K562 (cell line): ENCODE measurements around the gene SCARF2. TPM values are rescaled to one million over a fixed set of nuclear protein-coding genes. Genes with fewer than 3 reads are reported as not detected.

Experiments
- ASH1L ChIP-seq: fragments of 450-650 bp; IDR thresholded peaks from 2 replicates; pipeline ENCODE4 v1.6.1; 2018; ENCODE audit warnings: borderline replicate concordance, mild to moderate bottlenecking, low read depth; ENCODE audit not compliant: partially characterized antibody
- CBFA2T3 ChIP-seq: fragments of 450-650 bp; IDR thresholded peaks from 2 replicates; pipeline ENCODE4 v1.6.1; 2017
- ETV5 ChIP-seq: sonication (generic); formaldehyde crosslinking; IDR thresholded peaks from 2 replicates; pipeline ENCODE4 v1.4.0; 2020; ENCODE audit warnings: low read depth, mild to moderate bottlenecking, missing genetic modification reagents
- FOXM1 ChIP-seq, 2 experiments: fragments of 450-650 bp in 1 of 2; sonication (generic) in 1 of 2; formaldehyde crosslinking in 1 of 2; IDR thresholded peaks; 2 replicates each; pipeline versions ENCODE4 v1.6.1 to v1.9.0; 2017 to 2022; ENCODE audit warnings: low read depth in 2 of 2, mild to moderate bottlenecking in 2 of 2, missing genetic modification reagents in 1 of 2, moderate library complexity in 1 of 2
- NFIC ChIP-seq: fragments of 450-650 bp; IDR thresholded peaks from 2 replicates; pipeline ENCODE4 v1.6.1; 2017; ENCODE audit warnings: mild to moderate bottlenecking, inconsistent platforms
- PTRF ChIP-seq: fragments of 450-650 bp; IDR thresholded peaks from 2 replicates; pipeline ENCODE4 v1.6.1; 2016; ENCODE audit warnings: mild to moderate bottlenecking, missing genetic modification characterization, missing compliant biosample characterization
- RUNX1 ChIP-seq: sonication (generic); IDR thresholded peaks from 2 replicates; pipeline ENCODE4 v1.6.1; 2016; ENCODE audit warnings: antibody characterized with exemption, low read depth
- SETDB1 ChIP-seq: IDR thresholded peaks from one replicate; pipeline ENCODE4 v1.6.1; 2012; ENCODE audit warnings: low read length, control low read depth, inconsistent platforms
- SMAD3 ChIP-seq: fragments of 450-650 bp; formaldehyde crosslinking; conservative IDR thresholded peaks from 2 replicates; pipeline ENCODE4 v1.4.0; 2020; ENCODE audit warnings: mild to moderate bottlenecking
- ZKSCAN3 ChIP-seq: fragments of 250-450 bp; sonication (Bioruptor Pico); IDR thresholded peaks from 2 replicates; pipeline ENCODE4 v1.4.0; 2020
- ZNF12 ChIP-seq: sonication (generic); formaldehyde crosslinking; IDR thresholded peaks from 2 replicates; pipeline ENCODE4 v1.4.0; 2020; ENCODE audit warnings: mild to moderate bottlenecking, missing genetic modification reagents
- ZNF224 ChIP-seq: sonication (generic); formaldehyde crosslinking; IDR thresholded peaks from 2 replicates; pipeline ENCODE4 v1.8.0; 2022; ENCODE audit warnings: mild to moderate bottlenecking, missing genetic modification reagents
- ZNF384 ChIP-seq: IDR thresholded peaks from 2 replicates; pipeline ENCODE4 v1.6.1; 2012; ENCODE audit warnings: low read depth, low read length, improper control_type of control experiment
- ZNF41 ChIP-seq: fragments of 250-450 bp; sonication (Bioruptor Pico); conservative IDR thresholded peaks from 2 replicates; pipeline ENCODE4 v1.4.0; 2020; ENCODE audit warnings: mild to moderate bottlenecking
- polyA plus RNA-seq, 8 experiments: library from polyadenylated mRNA; depleted of rRNA in 4 of 8; stranded (reverse) in 5 of 8; unstranded in 3 of 8; fragments of >200 nt; fragmentation: Nextera tagmentation in 2 of 8; fragmentation: Illumina TruSeq in 1 of 8; extraction: Ambion mirVana in 2 of 8; extraction: Trizol in 1 of 8; gene quantifications; 2 replicates each; pipeline versions ENCODE4 v1.2.1 to v1.2.3, GENCODE V29; 2011 to 2014; ENCODE audit warnings: inconsistent platforms in 1 of 8, missing spikeins in 1 of 8
- total RNA-seq, 7 experiments: library from RNA; depleted of rRNA in 6 of 7; stranded (reverse); fragments of >200 nt in 6 of 7; fragmentation: Illumina TruSeq in 2 of 7; extraction: Trizol in 2 of 7; gene quantifications; 2 replicates each; pipeline versions ENCODE4 v1.2.1 to v1.2.3, GENCODE V29; 2011 to 2021; ENCODE audit warnings: low replicate concordance in 1 of 7
- TF ChIP-seq, protein P1 (sequence below), 3 experiments: fragments of 200-800 bp in 1 of 3; sonication (Bioruptor generic) in 1 of 3; sonication (generic) in 1 of 3; formaldehyde crosslinking in 1 of 3; IDR thresholded peaks; 2 replicates each; pipeline versions ENCODE4 v1.6.1 to v1.8.0; 2016 to 2022; ENCODE audit warnings: mild to moderate bottlenecking in 2 of 3, missing compliant biosample characterization in 2 of 3, missing genetic modification characterization in 2 of 3, missing genetic modification reagents in 1 of 3
- TF ChIP-seq, protein P2 (sequence below): fragments of 450-650 bp; IDR thresholded peaks from 2 replicates; pipeline ENCODE4 v1.6.1; 2016; ENCODE audit warnings: missing biosample characterization, missing genetic modification characterization
- TF ChIP-seq, protein P3 (sequence below), 2 experiments: IDR thresholded peaks in 1 of 2; conservative IDR thresholded peaks in 1 of 2; 2 replicates each; pipeline ENCODE4 v1.6.1; 2016; ENCODE audit warnings: low read depth in 2 of 2, mild to moderate bottlenecking in 1 of 2, missing compliant biosample characterization in 1 of 2, missing genetic modification characterization in 1 of 2, moderate library complexity in 1 of 2
- TF ChIP-seq, protein P4 (sequence below): sonication (generic); formaldehyde crosslinking; IDR thresholded peaks from 2 replicates; pipeline ENCODE4 v1.8.0; 2023; ENCODE audit warnings: mild to moderate bottlenecking, missing genetic modification reagents

SCARF2 gene
- total and polyA plus RNA-seq, 9 of the 15 experiments (the other 6 are each of a cell fraction or from before 2014, with no cell fraction given): 0.06 to 0.32 (median 0.21) TPM; not detected in 5

DNA sequence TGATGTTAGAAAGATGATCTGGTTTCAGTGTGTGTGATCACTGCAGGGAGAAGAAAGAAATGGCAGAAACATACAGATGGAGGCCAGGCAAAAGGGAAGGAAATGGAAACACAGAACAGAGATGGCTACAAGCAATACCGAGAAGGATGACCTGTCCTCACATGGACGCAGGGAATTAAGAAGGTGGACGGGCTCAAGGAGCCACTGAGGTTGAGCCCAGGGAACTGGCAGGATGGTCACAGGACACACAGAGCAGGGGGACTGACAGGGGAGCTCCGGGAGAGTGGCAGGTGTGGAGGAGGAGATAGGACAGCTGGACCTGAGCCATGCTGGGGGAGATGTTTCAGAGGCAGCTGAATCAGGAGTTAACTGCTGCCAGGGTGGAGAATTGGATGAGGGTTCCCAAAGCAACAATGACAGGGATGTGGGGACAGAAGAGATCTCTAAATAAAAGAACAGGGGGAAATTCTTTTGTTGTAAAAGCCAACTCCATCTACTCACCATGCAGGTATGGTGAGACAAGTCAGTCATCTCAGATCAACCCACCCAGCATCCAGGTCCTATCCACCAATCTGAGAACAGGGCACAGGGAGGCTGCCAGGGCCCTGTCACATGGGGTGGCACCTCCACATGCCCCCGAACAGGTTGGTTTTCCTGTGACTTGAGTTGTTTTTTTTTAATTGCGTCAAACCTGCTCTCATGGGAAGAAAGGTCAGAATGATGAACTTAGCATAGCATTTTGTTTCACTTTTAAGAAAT is 31.7 kb upstream of the SCARF2 start (continued):
- no peak for TF ChIP-seq ZNF12 (CRISPR knock-in tag)
- no peak for TF ChIP-seq SMAD3
- TF ChIP-seq, protein P1, sequence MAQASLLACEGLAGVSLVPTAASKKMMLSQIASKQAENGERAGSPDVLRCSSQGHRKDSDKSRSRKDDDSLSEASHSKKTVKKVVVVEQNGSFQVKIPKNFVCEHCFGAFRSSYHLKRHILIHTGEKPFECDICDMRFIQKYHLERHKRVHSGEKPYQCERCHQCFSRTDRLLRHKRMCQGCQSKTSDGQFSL (CRISPR knock-in tag; IDR thresholded peaks at IDR 0.05): no peak
- TF ChIP-seq, protein P1 (tag; IDR thresholded peaks at IDR 0.05): no peak
- no peak for TF ChIP-seq RUNX1
- TF ChIP-seq, protein P2, sequence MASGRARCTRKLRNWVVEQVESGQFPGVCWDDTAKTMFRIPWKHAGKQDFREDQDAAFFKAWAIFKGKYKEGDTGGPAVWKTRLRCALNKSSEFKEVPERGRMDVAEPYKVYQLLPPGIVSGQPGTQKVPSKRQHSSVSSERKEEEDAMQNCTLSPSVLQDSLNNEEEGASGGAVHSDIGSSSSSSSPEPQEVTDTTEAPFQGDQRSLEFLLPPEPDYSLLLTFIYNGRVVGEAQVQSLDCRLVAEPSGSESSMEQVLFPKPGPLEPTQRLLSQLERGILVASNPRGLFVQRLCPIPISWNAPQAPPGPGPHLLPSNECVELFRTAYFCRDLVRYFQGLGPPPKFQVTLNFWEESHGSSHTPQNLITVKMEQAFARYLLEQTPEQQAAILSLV: no peak
- TF ChIP-seq, protein P3, sequence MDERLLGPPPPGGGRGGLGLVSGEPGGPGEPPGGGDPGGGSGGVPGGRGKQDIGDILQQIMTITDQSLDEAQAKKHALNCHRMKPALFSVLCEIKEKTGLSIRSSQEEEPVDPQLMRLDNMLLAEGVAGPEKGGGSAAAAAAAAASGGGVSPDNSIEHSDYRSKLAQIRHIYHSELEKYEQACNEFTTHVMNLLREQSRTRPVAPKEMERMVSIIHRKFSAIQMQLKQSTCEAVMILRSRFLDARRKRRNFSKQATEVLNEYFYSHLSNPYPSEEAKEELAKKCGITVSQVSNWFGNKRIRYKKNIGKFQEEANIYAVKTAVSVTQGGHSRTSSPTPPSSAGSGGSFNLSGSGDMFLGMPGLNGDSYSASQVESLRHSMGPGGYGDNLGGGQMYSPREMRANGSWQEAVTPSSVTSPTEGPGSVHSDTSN (CRISPR knock-in tag; IDR thresholded peaks at IDR 0.05; ENCODE audit: low read depth): peak; percentile 26; the same call in 1 of the 2 replicates
- TF ChIP-seq, protein P3 (tag; conservative IDR thresholded peaks at IDR 0.05; ENCODE audit: low read depth): peak; percentile 67
- no peak for TF ChIP-seq ETV5 (CRISPR knock-in tag)
- no peak for TF ChIP-seq ZNF41
- no peak for TF ChIP-seq ZKSCAN3
- peak; percentile 77 for TF ChIP-seq CBFA2T3
- TF ChIP-seq, protein P4, sequence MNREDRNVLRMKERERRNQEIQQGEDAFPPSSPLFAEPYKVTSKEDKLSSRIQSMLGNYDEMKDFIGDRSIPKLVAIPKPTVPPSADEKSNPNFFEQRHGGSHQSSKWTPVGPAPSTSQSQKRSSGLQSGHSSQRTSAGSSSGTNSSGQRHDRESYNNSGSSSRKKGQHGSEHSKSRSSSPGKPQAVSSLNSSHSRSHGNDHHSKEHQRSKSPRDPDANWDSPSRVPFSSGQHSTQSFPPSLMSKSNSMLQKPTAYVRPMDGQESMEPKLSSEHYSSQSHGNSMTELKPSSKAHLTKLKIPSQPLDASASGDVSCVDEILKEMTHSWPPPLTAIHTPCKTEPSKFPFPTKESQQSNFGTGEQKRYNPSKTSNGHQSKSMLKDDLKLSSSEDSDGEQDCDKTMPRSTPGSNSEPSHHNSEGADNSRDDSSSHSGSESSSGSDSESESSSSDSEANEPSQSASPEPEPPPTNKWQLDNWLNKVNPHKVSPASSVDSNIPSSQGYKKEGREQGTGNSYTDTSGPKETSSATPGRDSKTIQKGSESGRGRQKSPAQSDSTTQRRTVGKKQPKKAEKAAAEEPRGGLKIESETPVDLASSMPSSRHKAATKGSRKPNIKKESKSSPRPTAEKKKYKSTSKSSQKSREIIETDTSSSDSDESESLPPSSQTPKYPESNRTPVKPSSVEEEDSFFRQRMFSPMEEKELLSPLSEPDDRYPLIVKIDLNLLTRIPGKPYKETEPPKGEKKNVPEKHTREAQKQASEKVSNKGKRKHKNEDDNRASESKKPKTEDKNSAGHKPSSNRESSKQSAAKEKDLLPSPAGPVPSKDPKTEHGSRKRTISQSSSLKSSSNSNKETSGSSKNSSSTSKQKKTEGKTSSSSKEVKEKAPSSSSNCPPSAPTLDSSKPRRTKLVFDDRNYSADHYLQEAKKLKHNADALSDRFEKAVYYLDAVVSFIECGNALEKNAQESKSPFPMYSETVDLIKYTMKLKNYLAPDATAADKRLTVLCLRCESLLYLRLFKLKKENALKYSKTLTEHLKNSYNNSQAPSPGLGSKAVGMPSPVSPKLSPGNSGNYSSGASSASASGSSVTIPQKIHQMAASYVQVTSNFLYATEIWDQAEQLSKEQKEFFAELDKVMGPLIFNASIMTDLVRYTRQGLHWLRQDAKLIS (CRISPR knock-in tag): no peak
- no peak for TF ChIP-seq PTRF (tag)
- 0 out of 2 replicates have a peak, but pooled peaks have one; percentile 3 for TF ChIP-seq ZNF384
- TF ChIP-seq ZNF224 (CRISPR knock-in tag): no peak
- peak; percentile 89 for TF ChIP-seq NFIC
- no peak for TF ChIP-seq SETDB1
- TF ChIP-seq FOXM1 (IDR thresholded peaks at IDR 0.05; ENCODE audit: low read depth): no peak
- TF ChIP-seq FOXM1 (CRISPR knock-in tag; IDR thresholded peaks at IDR 0.05; ENCODE audit: low read depth): no peak
- TF ChIP-seq ASH1L: no peak
